HFFc6 (cell line): ENCODE measurements around the gene DYNC1I1. TPM values are rescaled to one million over a fixed set of nuclear protein-coding genes. Genes with fewer than 3 reads are reported as not detected.
"Not testable (repeated sequence)": the region's sequence is repeated elsewhere in the genome, so short reads cannot be mapped to it uniquely, and the experiment has no call there.

Experiments used
- DNase-seq: peaks from one replicate; pipeline ENCODE4 v3.0.0-alpha.2; 2018
- H3K27ac Mint-ChIP-seq: 2 replicates; pipeline ENCODE4 v1.8.0; 2020; ENCODE audit warnings: mild to moderate bottlenecking, mixed read lengths
- H3K27me3 Mint-ChIP-seq: 2 replicates; pipeline ENCODE4 v1.8.0; 2021; ENCODE audit warnings: mild to moderate bottlenecking, moderate library complexity, mixed read lengths; ENCODE audit not compliant: insufficient read depth
- H3K36me3 Mint-ChIP-seq: 2 replicates; pipeline ENCODE4 v1.8.0; 2021; ENCODE audit warnings: low read depth, mixed read lengths
- H3K4me1 Mint-ChIP-seq: 2 replicates; pipeline ENCODE4 v1.8.0; 2020; ENCODE audit warnings: low read depth, mixed read lengths
- H3K4me3 Mint-ChIP-seq: 2 replicates; pipeline ENCODE4 v1.8.0; 2020; ENCODE audit warnings: mild to moderate bottlenecking, moderate library complexity, mixed read lengths
- H3K9me3 Mint-ChIP-seq: 2 replicates; pipeline ENCODE4 v1.8.0; 2020; ENCODE audit warnings: mild to moderate bottlenecking, mixed read lengths
- CTCF ChIP-seq: fragments of 200-600 bp; sonication (generic); IDR thresholded peaks from 2 replicates; pipeline ENCODE4 v1.5.0; 2021; ENCODE audit warnings: antibody characterized with exemption, mild to moderate bottlenecking
- total RNA-seq, 6 experiments: library from RNA; stranded (reverse); fragmentation: NEBNext Ultra II Directional; extraction: Animal tissue kit (Norgen Biotek cat#: 25700); gene quantifications; 2 replicates in 1 of 6; 3 replicates in 5 of 6; pipeline ENCODE4 v1.2.3, GENCODE V29; 2021

The DYNC1I1 gene
- total RNA-seq, 6 experiments from 2014 or later: 0.08 to 0.34 (median 0.14) TPM; not detected in 1

GRCh38 chr7:95933618-95934017 is 161.3 kb downstream of the DYNC1I1 start:
- DNase-seq: no peak
- Mint-ChIP-seq H3K9me3 (no peaks in the 10 kb centered on the region), H3K36me3 (no peaks in the 10 kb centered on the region), H3K4me1 (no peaks in the 10 kb centered on the region), H3K4me3 (no peak overlapping the region), H3K27ac (no peak overlapping the region), H3K27me3 (no peaks in the 10 kb centered on the region)
- TF ChIP-seq CTCF: no peak

GRCh38 chr7:95944867-95945266 is 172.5 kb downstream of the DYNC1I1 start:
- peaks cover 10% of the 10 kb centered on the region; the same call in 1 of the 2 replicates for H3K9me3 Mint-ChIP-seq
- not testable (repeated sequence) for H3K36me3 Mint-ChIP-seq, H3K4me1 Mint-ChIP-seq, H3K27ac Mint-ChIP-seq, H3K27me3 Mint-ChIP-seq, DNase-seq, H3K4me3 Mint-ChIP-seq

- Mint-ChIP-seq H3K36me3 (no peaks in the 10 kb centered on the region), H3K9me3 (peaks cover 11% of the 10 kb centered on the region; the same call in 1 of the 2 replicates), H3K27ac (no peak overlapping the region), H3K4me1 (no peaks in the 10 kb centered on the region), H3K4me3 (no peak overlapping the region), H3K27me3 (no peaks in the 10 kb centered on the region; the same call in 1 of the 2 replicates)
- no peak for DNase-seq
- no peak for TF ChIP-seq CTCF
Measured at GRCh38 chr7:95950698-95951097, 178.3 kb downstream of the DYNC1I1 start.

GRCh38 chr7:95951531-95951930 is 179.2 kb downstream of the DYNC1I1 start:
- Mint-ChIP-seq H3K4me1 (no peaks in the 10 kb centered on the region), H3K4me3 (no peak overlapping the region)

GRCh38 chr7:95951997-95952795 is 179.8 kb downstream of the DYNC1I1 start:
- TF ChIP-seq CTCF: no peak
- H3K4me1 Mint-ChIP-seq: no peaks in the 10 kb centered on the region

More at GRCh38 chr7:95951531-95951930, 179.2 kb downstream of the DYNC1I1 start:
- H3K27ac Mint-ChIP-seq: no peak overlapping the region
- peaks cover 8% of the 10 kb centered on the region; the same call in 1 of the 2 replicates for H3K9me3 Mint-ChIP-seq
- no peaks in the 10 kb centered on the region for H3K36me3 Mint-ChIP-seq
- TF ChIP-seq CTCF: no peak
- DNase-seq: no peak
- H3K27me3 Mint-ChIP-seq: no peaks in the 10 kb centered on the region; the same call in 1 of the 2 replicates

GRCh38 chr7:95952851-95953250 is 180.5 kb downstream of the DYNC1I1 start:
- no peak overlapping the region for H3K27ac Mint-ChIP-seq
- TF ChIP-seq CTCF: no peak
- no peak for DNase-seq

More at GRCh38 chr7:95951997-95952795, 179.8 kb downstream of the DYNC1I1 start:
- H3K27ac Mint-ChIP-seq: no peak overlapping the region
- no peak overlapping the region for H3K4me3 Mint-ChIP-seq
- H3K36me3 Mint-ChIP-seq: no peaks in the 10 kb centered on the region
- no peak for DNase-seq
- no peaks in the 10 kb centered on the region; the same call in 1 of the 2 replicates for H3K27me3 Mint-ChIP-seq
- H3K9me3 Mint-ChIP-seq: peaks cover 11% of the 10 kb centered on the region; the same call in 1 of the 2 replicates

More at GRCh38 chr7:95952851-95953250, 180.5 kb downstream of the DYNC1I1 start:
- Mint-ChIP-seq H3K9me3 (peaks cover 15% of the 10 kb centered on the region; the same call in 1 of the 2 replicates), H3K27me3 (no peaks in the 10 kb centered on the region; the same call in 1 of the 2 replicates), H3K4me1 (no peaks in the 10 kb centered on the region), H3K36me3 (no peaks in the 10 kb centered on the region), H3K4me3 (no peak overlapping the region)
